Measurements from ENCODE around the gene SLC6A5.
"Not testable (repeated sequence)": the region's sequence is repeated elsewhere in the genome, so short reads cannot be mapped to it uniquely, and the experiment has no call there.

The SLC6A5 gene

DNA sequence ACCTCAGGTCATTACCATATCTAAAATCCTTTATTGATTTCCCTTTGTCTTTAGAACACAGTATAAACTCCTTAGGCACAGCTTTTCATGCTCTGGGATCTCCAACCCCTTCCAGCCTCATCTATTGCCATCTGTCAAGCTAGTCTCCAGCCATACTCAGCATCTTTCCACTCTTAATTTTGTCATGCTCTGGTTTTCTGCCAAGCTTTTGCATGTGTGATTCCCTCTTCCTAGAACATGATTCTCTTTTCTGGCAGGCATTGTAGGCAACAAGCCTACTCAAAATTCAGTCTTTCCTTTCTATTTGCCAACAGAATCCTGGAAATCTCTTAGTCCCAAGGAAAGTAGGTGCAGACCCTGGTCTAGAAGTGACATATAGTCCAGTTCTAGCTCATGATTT, 35.5 kb upstream of the SLC6A5 start:
- H3K4me3 ChIP-seq (ENCODE audit: low read depth, low read length), result no peak overlapping the region
- TF ChIP-seq CTCF (IDR thresholded peaks at IDR 0.05; ENCODE audit: control insufficient read depth, extremely low read depth, insufficient read depth), result no peak
- no peak for DNase-seq (ENCODE audit: low read depth)

- peak; percentile 6 for DNase-seq (ENCODE audit: low read depth)
- H3K4me3 ChIP-seq (ENCODE audit: low read depth, low read length), result no peak overlapping the region
- no peak for TF ChIP-seq CTCF (IDR thresholded peaks at IDR 0.05; ENCODE audit: control insufficient read depth, extremely low read depth, insufficient read depth)
Measured at GRCh38 chr11:20564846-20565635, 34.4 kb upstream of the SLC6A5 start.

GRCh38 chr11:20566115-20566514, 33.3 kb upstream of the SLC6A5 start:
- not testable (repeated sequence) for H3K4me3 ChIP-seq (ENCODE audit: low read depth, low read length); DNase-seq (ENCODE audit: low read depth)

DNA sequence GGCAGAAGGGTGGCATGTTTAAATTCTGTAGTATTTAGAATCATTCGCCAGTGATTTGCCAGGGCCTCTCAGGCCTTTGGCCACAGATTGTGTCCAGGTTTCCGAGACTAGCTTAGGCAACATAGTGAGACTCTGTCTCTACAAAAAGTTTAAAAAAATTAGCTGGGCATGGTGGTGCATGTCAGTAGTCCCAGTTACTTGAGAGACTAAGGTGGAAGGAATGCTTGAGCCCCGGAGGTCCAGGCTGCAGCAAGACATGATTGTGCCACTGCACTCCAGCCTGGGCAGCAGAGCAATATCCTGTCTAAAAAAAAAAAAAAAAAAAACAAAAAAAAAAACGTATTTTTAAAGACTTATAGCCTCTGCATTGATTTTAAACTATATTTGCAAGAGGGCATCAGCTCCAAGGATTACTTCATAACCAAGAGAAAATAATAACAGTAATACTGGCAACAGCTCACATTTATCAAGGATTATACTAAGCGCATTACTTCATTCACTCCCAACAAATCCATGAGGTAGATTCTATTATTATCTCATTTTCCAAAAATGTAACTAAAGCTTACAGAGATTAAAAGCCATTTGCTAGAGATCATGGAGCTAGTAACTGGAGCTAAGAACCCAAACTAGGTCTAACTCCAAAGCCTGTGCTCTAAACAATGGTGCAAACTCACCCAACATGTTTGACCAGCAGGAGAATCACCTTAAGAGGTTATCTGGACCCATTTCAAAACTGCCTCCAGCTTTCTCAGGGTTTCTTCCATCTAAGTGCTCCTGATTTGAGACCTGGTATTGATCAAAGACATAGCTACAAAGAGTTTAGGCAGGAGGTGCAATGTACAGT, 32.6 kb upstream of the SLC6A5 start:
- H3K4me3 ChIP-seq (ENCODE audit: low read depth, low read length), result no peak overlapping the region
- DNase-seq (ENCODE audit: low read depth), result peak; percentile 30
- TF ChIP-seq CTCF (IDR thresholded peaks at IDR 0.05; ENCODE audit: control insufficient read depth, extremely low read depth, insufficient read depth), result no peak

DNA sequence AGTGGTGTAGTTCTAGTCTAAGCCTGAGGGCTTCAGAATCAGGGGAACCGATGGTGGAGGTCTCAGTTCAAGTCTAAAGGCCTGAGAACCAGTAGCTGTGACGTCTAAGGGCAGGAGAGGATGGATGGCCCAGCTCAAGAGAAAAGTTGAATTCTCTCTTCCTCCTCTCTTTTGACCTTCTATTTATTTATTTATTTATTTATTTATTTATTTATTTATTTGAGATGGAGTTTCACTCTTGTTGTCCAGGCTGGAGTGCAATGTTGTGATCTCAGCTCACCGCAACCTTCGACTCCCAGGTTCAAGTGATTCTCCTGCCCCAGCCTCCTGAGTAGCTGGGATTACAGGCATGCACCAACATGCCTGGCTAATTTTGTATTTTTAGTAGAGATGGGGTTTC, 19.7 kb upstream of the SLC6A5 start:
- not testable (repeated sequence) for H3K4me3 ChIP-seq (ENCODE audit: low read depth, low read length); DNase-seq (ENCODE audit: low read depth)

DNA sequence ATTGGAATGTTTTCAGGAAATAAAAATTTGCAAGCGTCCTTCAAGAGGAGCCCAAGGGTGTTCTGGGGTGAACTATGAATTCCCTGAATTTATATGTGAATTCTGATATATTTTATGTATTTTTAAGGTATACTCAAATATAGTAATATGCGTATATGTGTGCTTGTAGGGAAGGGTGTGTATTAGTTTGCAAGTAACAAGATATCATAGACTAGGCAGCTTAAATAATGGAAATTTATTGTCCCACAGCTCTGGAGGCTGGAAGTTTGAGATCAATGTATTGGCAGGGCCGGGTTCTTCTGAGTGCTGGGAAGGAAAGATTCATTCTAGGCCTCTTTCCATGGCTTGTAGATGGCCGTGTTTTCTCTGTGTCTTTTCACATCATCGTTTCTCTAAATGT, 16.2 kb upstream of the SLC6A5 start:
- no peak for DNase-seq (ENCODE audit: low read depth)
- H3K4me3 ChIP-seq (ENCODE audit: low read depth, low read length), result no peak overlapping the region
- no peak for TF ChIP-seq CTCF (IDR thresholded peaks at IDR 0.05; ENCODE audit: control insufficient read depth, extremely low read depth, insufficient read depth)

DNA sequence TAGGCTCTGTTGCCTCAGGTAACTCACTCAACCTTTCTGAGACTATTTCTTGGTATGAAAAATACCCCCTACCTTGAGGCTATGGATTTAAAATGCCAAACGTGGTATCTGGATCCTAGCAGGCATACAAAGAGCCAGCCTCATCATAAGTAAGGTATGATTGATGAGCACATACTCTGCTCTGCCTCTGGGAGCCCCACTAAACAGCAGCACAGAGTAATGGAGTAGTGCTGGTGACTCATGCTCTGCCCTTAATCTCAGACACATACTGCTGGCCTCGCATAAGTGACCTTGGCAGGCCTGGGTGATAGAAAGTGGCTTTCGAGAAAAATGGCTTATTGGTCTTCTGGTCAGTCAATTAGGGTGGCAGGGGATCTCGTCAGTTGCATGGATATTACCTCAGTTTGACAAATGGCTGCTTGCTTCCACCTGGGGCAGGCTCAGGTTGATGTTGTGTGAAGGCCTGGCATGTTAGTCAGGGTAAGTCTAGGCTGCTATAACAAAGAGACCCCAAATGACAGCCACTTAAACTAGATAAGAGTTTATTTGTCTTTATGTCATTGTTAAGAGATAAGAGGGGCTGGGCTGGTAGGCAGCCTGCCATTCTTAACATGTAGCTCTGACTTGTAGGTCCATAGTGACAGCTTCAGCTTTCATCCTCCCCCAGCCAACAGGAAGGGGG, 15.2 kb upstream of the SLC6A5 start:
- DNase-seq (ENCODE audit: low read depth), result no peak
- no peak overlapping the region for H3K4me3 ChIP-seq (ENCODE audit: low read depth, low read length)
- TF ChIP-seq CTCF (IDR thresholded peaks at IDR 0.05; ENCODE audit: control insufficient read depth, extremely low read depth, insufficient read depth), result no peak

Data from LNCaP clone FGC (cell line).